Measurements from ENCODE around the gene TRIM17.
A peak's percentile ranks its signal among the peaks of the same experiment; 100 is the strongest.

Gene TRIM17

DNA sequence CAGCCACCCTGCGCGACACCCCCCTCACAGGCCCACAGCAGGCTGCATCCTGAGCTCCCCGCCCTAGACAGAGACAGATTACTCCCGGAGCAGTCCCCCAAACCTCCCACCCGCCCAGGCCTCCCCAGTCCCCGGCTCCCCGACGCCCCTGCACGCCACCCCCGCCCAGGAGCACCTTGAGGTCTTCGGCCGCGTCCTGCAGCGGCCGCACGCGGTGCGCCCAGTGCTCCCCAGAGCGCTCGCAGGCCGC is 10.8 kb downstream of the TRIM17 start:
- H3K9me3 ChIP-seq (replicated peaks; ENCODE audit: insufficient read depth, low read length), result no peaks in the 10 kb centered on the region
- no peaks in the 10 kb centered on the region for H3K27me3 ChIP-seq (replicated peaks; ENCODE audit: insufficient read depth, low read length)
- no peak overlapping the region for H3K27ac ChIP-seq (ENCODE audit: low read length)
- H3K4me3 ChIP-seq (ENCODE audit: low read length), result peak overlapping the region; percentile 99
- H2AFZ ChIP-seq (ENCODE audit: low read length), result peak overlapping the region; percentile 84
- no peaks in the 10 kb centered on the region for H3K9me2 ChIP-seq (replicated peaks; ENCODE audit: insufficient read depth, low read length)
- no peaks in the 10 kb centered on the region for H4K20me1 ChIP-seq (ENCODE audit: insufficient read depth, low read length)
- peaks cover 49% of the 10 kb centered on the region for H3K79me2 ChIP-seq (ENCODE audit: low read length)
- peaks cover 10% of the 10 kb centered on the region; the same call in 1 of the 2 replicates for H3K4me1 ChIP-seq (ENCODE audit: low read length)
- TF ChIP-seq EZH2phosphoT487 (IDR thresholded peaks at IDR 0.05; ENCODE audit: low read length) (no peak), CTCF (IDR thresholded peaks at IDR 0.05; ENCODE audit: low read length) (no peak), EZH2 (optimal IDR thresholded peaks at IDR 0.05; ENCODE audit: low read depth, low read length) (no peak)
- H3K4me2 ChIP-seq (ENCODE audit: low read depth, low read length), result peak overlapping the region; percentile 98
- no peaks in the 10 kb centered on the region for H3F3A ChIP-seq (ENCODE audit: insufficient read depth, low read length)
- H3K36me3 ChIP-seq (replicated peaks; ENCODE audit: insufficient read depth, low read length), result no peaks in the 10 kb centered on the region
- peak overlapping the region; percentile 86 for H3K9ac ChIP-seq (ENCODE audit: low read length)
- DNase-seq, result no peak

DNA sequence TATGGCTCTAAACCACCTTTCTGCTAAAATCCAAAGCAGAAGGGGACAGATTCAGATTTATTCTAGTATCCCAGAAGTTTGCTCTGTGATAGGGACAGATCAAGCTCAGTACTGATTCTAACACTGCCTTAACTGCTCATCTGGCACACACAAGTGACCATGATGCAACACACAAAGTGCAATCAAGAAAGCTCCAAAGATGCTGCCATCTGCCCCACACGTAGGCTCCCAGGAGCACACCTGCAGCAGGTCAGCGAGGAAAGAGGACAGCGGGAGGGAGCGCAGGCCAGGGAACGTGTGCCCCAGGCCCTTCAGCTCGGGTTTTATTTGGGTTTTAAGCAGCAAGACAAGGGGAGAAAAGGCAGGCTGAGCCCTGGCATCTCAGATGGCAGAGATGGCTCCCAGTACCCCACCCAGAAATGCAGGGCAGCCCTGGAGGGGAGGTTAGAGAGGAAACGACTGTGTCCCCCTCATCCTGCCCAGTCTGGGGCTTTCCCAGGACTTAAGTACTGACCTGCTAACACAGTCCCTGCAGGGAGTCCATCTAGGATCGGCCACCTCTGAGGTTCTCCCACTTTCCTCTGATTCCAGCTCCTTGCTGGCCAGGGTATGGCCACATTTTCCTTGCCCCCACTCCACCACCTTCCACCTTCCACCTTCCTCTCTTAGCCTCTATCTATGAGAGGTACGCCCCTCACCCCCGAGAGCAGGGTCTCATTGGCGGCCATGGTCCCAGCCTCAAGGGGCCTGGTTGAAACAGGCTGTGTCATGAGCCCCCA is 11.3 kb downstream of the TRIM17 start:
- Histone ChIP-seq H3K79me2 (ENCODE audit: low read length) (peaks cover 54% of the 10 kb centered on the region), H3K27me3 (replicated peaks; ENCODE audit: insufficient read depth, low read length) (no peaks in the 10 kb centered on the region), H3K27ac (ENCODE audit: low read length) (no peak overlapping the region), H4K20me1 (ENCODE audit: insufficient read depth, low read length) (no peaks in the 10 kb centered on the region), H3F3A (ENCODE audit: insufficient read depth, low read length) (no peaks in the 10 kb centered on the region), H3K4me2 (ENCODE audit: low read depth, low read length) (peak overlapping the region; percentile 98), H3K9ac (ENCODE audit: low read length) (peak overlapping the region; percentile 86), H3K36me3 (replicated peaks; ENCODE audit: insufficient read depth, low read length) (no peaks in the 10 kb centered on the region), H3K4me1 (ENCODE audit: low read length) (peaks cover 10% of the 10 kb centered on the region; the same call in 1 of the 2 replicates), H2AFZ (ENCODE audit: low read length) (no peak overlapping the region), H3K4me3 (ENCODE audit: low read length) (peak overlapping the region; percentile 99), H3K9me2 (replicated peaks; ENCODE audit: insufficient read depth, low read length) (no peaks in the 10 kb centered on the region), H3K9me3 (replicated peaks; ENCODE audit: insufficient read depth, low read length) (no peaks in the 10 kb centered on the region)
- no peak for TF ChIP-seq CTCF (IDR thresholded peaks at IDR 0.05; ENCODE audit: low read length)
- DNase-seq, result no peak

GRCh38 chr1:228404107-228404720 is 12.4 kb downstream of the TRIM17 start:
- Histone ChIP-seq H3F3A (ENCODE audit: insufficient read depth, low read length) (no peaks in the 10 kb centered on the region), H3K79me2 (ENCODE audit: low read length) (peaks cover 54% of the 10 kb centered on the region), H3K9me2 (replicated peaks; ENCODE audit: insufficient read depth, low read length) (no peaks in the 10 kb centered on the region), H3K4me1 (ENCODE audit: low read length) (peaks cover 10% of the 10 kb centered on the region; the same call in 1 of the 2 replicates), H3K4me3 (ENCODE audit: low read length) (no peak overlapping the region), H2AFZ (ENCODE audit: low read length) (no peak overlapping the region), H3K4me2 (ENCODE audit: low read depth, low read length) (no peak overlapping the region), H3K9ac (ENCODE audit: low read length) (no peak overlapping the region), H3K9me3 (replicated peaks; ENCODE audit: insufficient read depth, low read length) (no peaks in the 10 kb centered on the region), H3K27me3 (replicated peaks; ENCODE audit: insufficient read depth, low read length) (no peaks in the 10 kb centered on the region), H3K36me3 (replicated peaks; ENCODE audit: insufficient read depth, low read length) (no peaks in the 10 kb centered on the region), H3K27ac (ENCODE audit: low read length) (no peak overlapping the region), H4K20me1 (ENCODE audit: insufficient read depth, low read length) (no peaks in the 10 kb centered on the region)
- DNase-seq, result no peak
- no peak for TF ChIP-seq EZH2phosphoT487 (IDR thresholded peaks at IDR 0.05; ENCODE audit: low read length)
- TF ChIP-seq CTCF (IDR thresholded peaks at IDR 0.05; ENCODE audit: low read length), result no peak
- TF ChIP-seq EZH2 (optimal IDR thresholded peaks at IDR 0.05; ENCODE audit: low read depth, low read length), result no peak
